Dermis microvascular lymphatic vessel endothelial cell (primary cell): Measurements from ENCODE around the gene CYLC1. TPM values are rescaled to one million over a fixed set of nuclear protein-coding genes. Genes with fewer than 3 reads are reported as not detected.
A peak's percentile ranks its signal among the peaks of the same experiment; 100 is the strongest.

Experiments
- DNase-seq, 2 donors: peaks; one replicate each; pipeline versions ENCODE4 v3.0.0 to v3.0.0-alpha.2; 2010; ENCODE audit warnings: low read depth in 2 of 2
- total RNA-seq: library from RNA; depleted of rRNA; stranded (reverse); fragments of >200 nt; gene quantifications from 2 replicates; pipeline ENCODE4 v1.2.1, GENCODE V29; 2014

CYLC1 gene, protein sequence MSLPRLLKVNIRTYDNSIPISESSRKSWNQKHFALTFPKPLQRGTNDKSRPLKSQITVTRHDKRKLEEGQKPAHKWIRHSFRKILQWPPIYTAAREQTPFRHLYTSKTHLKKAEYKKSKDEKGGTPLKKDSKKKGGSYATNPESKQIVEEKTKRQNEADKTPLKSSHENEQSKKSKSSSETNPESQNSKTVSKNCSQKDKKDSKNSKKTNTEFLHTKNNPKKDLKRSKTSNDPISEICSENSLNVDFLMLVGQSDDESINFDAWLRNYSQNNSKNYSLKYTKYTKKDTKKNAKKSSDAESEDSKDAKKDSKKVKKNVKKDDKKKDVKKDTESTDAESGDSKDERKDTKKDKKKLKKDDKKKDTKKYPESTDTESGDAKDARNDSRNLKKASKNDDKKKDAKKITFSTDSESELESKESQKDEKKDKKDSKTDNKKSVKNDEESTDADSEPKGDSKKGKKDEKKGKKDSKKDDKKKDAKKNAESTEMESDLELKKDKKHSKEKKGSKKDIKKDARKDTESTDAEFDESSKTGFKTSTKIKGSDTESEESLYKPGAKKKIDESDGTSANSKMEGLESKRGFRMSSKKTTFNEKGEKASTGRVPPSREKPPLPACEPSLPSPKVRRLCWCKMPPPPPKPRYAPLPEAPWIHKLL
- total RNA-seq: not detected in 2 replicates

- no peak for DNase-seq
Measured at GRCh38 chrX:83860846-83861245, at the start of gene CYLC1. Gene CYLC1, plus strand, starts transcription at chrX:83861146. Its CDS starts 37 bp downstream, at chrX:83861183.

DNA sequence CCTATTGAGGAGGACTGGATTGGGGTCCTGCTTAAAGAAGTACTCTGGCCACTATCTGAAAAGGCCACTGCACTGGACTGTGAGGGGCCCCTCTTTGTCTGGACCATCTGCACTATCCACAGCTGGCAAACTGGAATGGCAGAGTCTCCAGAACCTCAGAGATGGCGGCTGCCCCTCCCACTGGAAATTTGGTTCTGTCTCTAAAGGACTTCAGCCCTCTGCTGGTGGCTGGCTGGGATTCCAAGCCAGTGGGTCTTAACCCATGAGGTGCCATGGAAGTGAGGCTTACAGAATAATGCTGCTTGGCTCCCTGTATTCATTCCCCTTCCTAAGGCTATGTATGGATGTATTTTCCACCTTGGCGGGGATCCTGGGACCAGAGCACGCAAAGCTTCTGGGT is 41.6 kb upstream of the CYLC1 start:
- no peak for DNase-seq

- DNase-seq: no peak
Measured at GRCh38 chrX:83829874-83830273, 31.1 kb upstream of the CYLC1 start.

- DNase-seq: peak; percentile 17 to 21
Measured at GRCh38 chrX:83845397-83845796, 15.5 kb upstream of the CYLC1 start.

- DNase-seq: no peak
Measured at GRCh38 chrX:83847339-83847738, 13.6 kb upstream of the CYLC1 start.

DNA sequence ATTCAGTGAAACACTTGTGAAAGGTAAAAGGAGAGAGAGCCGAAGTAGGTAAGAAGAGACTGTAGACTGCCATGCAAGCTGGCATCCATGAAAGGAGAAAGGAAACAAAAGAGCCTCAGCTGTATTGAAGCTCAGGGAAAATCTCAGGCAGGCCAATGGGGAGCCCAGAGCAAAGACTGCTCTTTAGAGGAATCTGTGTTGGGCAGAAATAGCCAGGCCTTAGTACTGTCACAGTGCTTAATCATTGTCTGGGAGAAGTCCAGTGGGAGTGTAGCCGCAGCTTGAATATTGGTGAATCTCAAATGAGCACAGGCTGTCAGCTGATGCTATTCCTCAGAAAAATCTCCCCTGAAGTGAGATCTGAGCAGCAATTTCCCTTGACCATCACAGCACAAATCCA is 27.6 kb downstream of the CYLC1 start:
- no peak for DNase-seq

- no peak for DNase-seq
Measured at GRCh38 chrX:83892433-83892832, 31.5 kb downstream of the CYLC1 start.

DNA sequence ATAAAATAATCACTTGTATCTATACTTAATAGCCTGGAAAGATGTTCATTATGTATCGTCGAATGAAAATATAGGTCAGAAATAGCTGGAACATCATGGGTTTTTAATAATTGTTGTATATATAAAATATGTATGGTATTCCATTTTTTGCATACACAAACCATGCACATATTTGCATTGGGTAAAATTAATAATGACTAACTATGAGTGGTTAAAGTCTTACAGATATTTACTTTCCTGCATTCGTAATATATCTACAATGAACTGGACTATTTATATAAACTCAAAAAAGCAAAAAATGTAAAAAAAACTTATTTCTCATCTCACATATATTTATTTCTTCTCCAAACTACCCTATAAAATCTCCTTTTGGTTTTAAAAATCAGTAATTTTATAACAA is 46.0 kb downstream of the CYLC1 start:
- no peak for DNase-seq

- no peak for DNase-seq
Measured at GRCh38 chrX:83916525-83916924, 55.6 kb downstream of the CYLC1 start.

DNA sequence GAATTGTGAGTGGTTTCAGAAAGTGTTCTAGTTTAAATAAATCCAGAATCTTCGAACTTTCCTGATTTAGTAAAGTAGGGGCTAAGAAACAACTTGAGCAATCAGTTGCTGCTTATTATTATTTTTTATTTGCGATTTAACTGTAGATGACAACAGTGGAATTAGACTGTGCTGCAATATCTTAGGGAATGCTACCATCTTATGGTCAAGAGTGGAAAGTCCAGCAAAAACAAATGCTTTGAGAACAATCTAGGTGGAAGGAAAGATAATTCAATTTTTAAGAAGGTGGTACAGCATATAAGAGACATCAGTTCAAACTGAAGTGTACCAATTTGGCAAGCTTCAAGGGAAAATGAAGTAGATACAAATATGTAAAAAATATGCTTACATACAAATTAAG is 73.3 kb downstream of the CYLC1 start:
- no peak for DNase-seq
